ENCODE data around the gene SLC44A3. TPM values are rescaled to one million over a fixed set of nuclear protein-coding genes. Genes with fewer than 3 reads are reported as not detected.

The SLC44A3 gene
- total RNA-seq, 4 donors from 2014 or later: 7.6 to 15.5 (median 10.0) TPM

DNA sequence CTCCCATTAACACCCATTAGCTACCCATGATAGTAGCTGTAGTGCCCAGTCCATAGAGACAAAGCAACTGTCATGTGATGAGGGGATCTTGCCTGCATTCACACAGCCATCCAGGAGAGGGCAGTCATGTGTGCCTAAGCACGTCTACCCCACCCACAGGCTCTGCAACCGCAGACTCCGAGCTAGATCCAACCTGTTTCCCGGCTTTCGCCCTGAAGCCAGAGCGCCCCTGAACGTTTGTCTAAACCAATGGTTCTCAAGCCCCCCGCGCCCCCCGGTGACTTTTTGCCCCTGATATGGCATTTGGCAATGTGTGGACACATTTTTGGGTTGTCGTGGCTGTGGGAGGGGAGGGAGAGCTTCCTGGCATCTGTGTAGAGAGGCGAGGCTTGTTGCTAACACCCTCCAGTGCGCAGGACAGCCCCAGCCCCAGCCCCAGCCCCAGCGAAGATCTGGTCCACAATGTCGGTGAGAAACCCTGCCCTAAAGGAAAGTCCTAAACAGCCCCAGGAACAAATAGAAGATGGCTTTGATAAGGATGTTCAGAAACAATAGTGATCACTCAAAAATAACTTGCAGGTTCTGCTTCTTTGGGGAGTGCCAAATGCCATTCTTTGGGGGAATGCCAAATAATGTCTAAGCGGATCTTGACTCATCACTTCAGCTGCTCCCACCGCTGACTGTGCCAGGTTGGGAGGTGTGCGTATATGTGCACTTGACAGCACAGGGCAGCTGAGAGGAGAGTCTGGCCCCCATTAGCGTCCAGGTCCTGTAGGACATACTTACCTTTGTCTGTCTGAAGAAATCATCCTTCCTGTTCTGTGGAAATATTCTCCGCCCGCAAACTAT is 34.5 kb downstream of the SLC44A3 start:
- Histone ChIP-seq H3K9me3 (no peaks in the 10 kb centered on the region), H3K4me3 (peak overlapping the region; percentile 46), H3K27ac (peak overlapping the region; percentile 80), H3K36me3 (no peaks in the 10 kb centered on the region), H3K4me1 (peaks cover 18% of the 10 kb centered on the region), H3K27me3 (no peaks in the 10 kb centered on the region)
- no peak for TF ChIP-seq POLR2A (IDR thresholded peaks at IDR 0.05)
- TF ChIP-seq POLR2AphosphoS5 (IDR thresholded peaks at IDR 0.05): peak in 1 of 3 donors; percentile 82
- TF ChIP-seq EP300 (IDR thresholded peaks at IDR 0.05): no peak
- TF ChIP-seq, protein P1, sequence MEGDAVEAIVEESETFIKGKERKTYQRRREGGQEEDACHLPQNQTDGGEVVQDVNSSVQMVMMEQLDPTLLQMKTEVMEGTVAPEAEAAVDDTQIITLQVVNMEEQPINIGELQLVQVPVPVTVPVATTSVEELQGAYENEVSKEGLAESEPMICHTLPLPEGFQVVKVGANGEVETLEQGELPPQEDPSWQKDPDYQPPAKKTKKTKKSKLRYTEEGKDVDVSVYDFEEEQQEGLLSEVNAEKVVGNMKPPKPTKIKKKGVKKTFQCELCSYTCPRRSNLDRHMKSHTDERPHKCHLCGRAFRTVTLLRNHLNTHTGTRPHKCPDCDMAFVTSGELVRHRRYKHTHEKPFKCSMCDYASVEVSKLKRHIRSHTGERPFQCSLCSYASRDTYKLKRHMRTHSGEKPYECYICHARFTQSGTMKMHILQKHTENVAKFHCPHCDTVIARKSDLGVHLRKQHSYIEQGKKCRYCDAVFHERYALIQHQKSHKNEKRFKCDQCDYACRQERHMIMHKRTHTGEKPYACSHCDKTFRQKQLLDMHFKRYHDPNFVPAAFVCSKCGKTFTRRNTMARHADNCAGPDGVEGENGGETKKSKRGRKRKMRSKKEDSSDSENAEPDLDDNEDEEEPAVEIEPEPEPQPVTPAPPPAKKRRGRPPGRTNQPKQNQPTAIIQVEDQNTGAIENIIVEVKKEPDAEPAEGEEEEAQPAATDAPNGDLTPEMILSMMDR (IDR thresholded peaks at IDR 0.05): peak; percentile 85 to 92
- 12% methylated on average over 20 of the region's 21 CpGs for WGBS
- DNase-seq (ENCODE audit: low spot score in 2 of 2): peak; percentile 91 to 93

GRCh38 chr1:94855307-94855700 is 35.1 kb downstream of the SLC44A3 start:
- WGBS: 59% methylated on average over 2 of the region's 2 CpGs

GRCh38 chr1:94856004-94856403 is 35.8 kb downstream of the SLC44A3 start:
- no peak overlapping the region for H3K27ac ChIP-seq
- 70% methylated on average over 5 of the region's 5 CpGs for WGBS

More at GRCh38 chr1:94855307-94855700, 35.1 kb downstream of the SLC44A3 start:
- Histone ChIP-seq H3K27ac (peak overlapping the region; percentile 80), H3K36me3 (no peaks in the 10 kb centered on the region), H3K27me3 (no peaks in the 10 kb centered on the region), H3K9me3 (no peaks in the 10 kb centered on the region), H3K4me1 (peaks cover 18% of the 10 kb centered on the region), H3K4me3 (no peak overlapping the region)
- TF ChIP-seq POLR2A (IDR thresholded peaks at IDR 0.05) (no peak), POLR2AphosphoS5 (IDR thresholded peaks at IDR 0.05) (no peak), EP300 (IDR thresholded peaks at IDR 0.05) (no peak)
- TF ChIP-seq, protein P1 (IDR thresholded peaks at IDR 0.05): no peak
- DNase-seq (ENCODE audit: low spot score in 2 of 2): no peak

DNA sequence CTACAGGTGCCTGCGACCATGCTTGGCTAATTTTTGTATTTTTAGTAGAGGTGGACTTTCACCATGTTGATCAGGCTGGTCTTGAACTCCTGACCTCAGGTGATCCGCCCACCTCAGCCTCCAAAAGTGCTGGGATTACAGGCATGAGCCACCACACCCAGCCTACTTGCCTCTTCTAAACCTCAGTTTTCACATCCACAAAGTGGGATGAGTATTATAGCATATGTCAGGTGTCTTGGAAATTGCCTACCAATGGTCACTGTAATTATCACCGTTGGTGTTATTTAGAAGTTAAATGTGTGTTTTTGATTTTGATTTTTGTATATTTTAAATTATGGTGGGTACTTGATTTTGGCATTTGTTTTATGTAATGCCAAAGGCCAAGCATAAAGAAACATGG is 36.7 kb downstream of the SLC44A3 start:
- no peak for TF ChIP-seq POLR2A (IDR thresholded peaks at IDR 0.05)
- TF ChIP-seq POLR2AphosphoS5 (IDR thresholded peaks at IDR 0.05): no peak
- TF ChIP-seq EP300 (IDR thresholded peaks at IDR 0.05): no peak
- TF ChIP-seq, protein P1 (IDR thresholded peaks at IDR 0.05): no peak
- H3K4me1 ChIP-seq: peaks cover 18% of the 10 kb centered on the region
- no peak overlapping the region for H3K4me3 ChIP-seq
- no peak overlapping the region for H3K27ac ChIP-seq
- WGBS: 98% methylated on average over 3 of the region's 3 CpGs
- no peak for DNase-seq (ENCODE audit: low spot score in 2 of 2)
- no peaks in the 10 kb centered on the region for H3K27me3 ChIP-seq
- no peaks in the 10 kb centered on the region for H3K36me3 ChIP-seq
- H3K9me3 ChIP-seq: no peaks in the 10 kb centered on the region

More at GRCh38 chr1:94856004-94856403, 35.8 kb downstream of the SLC44A3 start:
- DNase-seq (ENCODE audit: low spot score in 2 of 2): no peak
- H3K36me3 ChIP-seq: no peaks in the 10 kb centered on the region
- TF ChIP-seq, protein P1 (IDR thresholded peaks at IDR 0.05): no peak
- TF ChIP-seq POLR2A (IDR thresholded peaks at IDR 0.05): no peak
- no peak for TF ChIP-seq EP300 (IDR thresholded peaks at IDR 0.05)
- TF ChIP-seq POLR2AphosphoS5 (IDR thresholded peaks at IDR 0.05): no peak
- no peak overlapping the region for H3K4me3 ChIP-seq
- H3K4me1 ChIP-seq: peaks cover 18% of the 10 kb centered on the region
- H3K9me3 ChIP-seq: no peaks in the 10 kb centered on the region
- no peaks in the 10 kb centered on the region for H3K27me3 ChIP-seq

- H3K4me1 ChIP-seq: peaks cover 30% of the 10 kb centered on the region
- 86% methylated on average over 2 of the region's 2 CpGs for WGBS
- no peak for DNase-seq (ENCODE audit: low spot score in 2 of 2)
Measured at GRCh38 chr1:94858276-94858675, 38.1 kb downstream of the SLC44A3 start.

More at GRCh38 chr1:94858276-94858675, 38.1 kb downstream of the SLC44A3 start:
- Histone ChIP-seq H3K27me3 (no peaks in the 10 kb centered on the region), H3K27ac (no peak overlapping the region), H3K9me3 (no peaks in the 10 kb centered on the region), H3K36me3 (no peaks in the 10 kb centered on the region), H3K4me3 (no peak overlapping the region)
- no peak for TF ChIP-seq POLR2A (IDR thresholded peaks at IDR 0.05)
- TF ChIP-seq POLR2AphosphoS5 (IDR thresholded peaks at IDR 0.05): no peak
- TF ChIP-seq, protein P1 (IDR thresholded peaks at IDR 0.05): no peak
- no peak for TF ChIP-seq EP300 (IDR thresholded peaks at IDR 0.05)
